ENCODE measurements around the gene NADSYN1.
"Not testable (repeated sequence)": the region's sequence is repeated elsewhere in the genome, so short reads cannot be mapped to it uniquely, and the experiment has no call there.

The NADSYN1 gene

GRCh38 chr11:71418643-71419042 lies 34.4 kb upstream of the NADSYN1 start:
- H3K27ac ChIP-seq, result no peak overlapping the region
- TF ChIP-seq CTCF (conservative IDR thresholded peaks at IDR 0.05), result no peak

GRCh38 chr11:71420455-71421241 lies 32.4 kb upstream of the NADSYN1 start:
- TF ChIP-seq CTCF (conservative IDR thresholded peaks at IDR 0.05), result peak; percentile 80
- H3K27ac ChIP-seq, result no peak overlapping the region

GRCh38 chr11:71421392-71421950 lies 31.5 kb upstream of the NADSYN1 start:
- H3K27ac ChIP-seq, result no peak overlapping the region
- TF ChIP-seq CTCF (conservative IDR thresholded peaks at IDR 0.05), result no peak

GRCh38 chr11:71422318-71422717 lies 30.7 kb upstream of the NADSYN1 start:
- not testable (repeated sequence) for H3K27ac ChIP-seq

- TF ChIP-seq CTCF (conservative IDR thresholded peaks at IDR 0.05), result no peak
- no peak overlapping the region for H3K27ac ChIP-seq
Observed at GRCh38 chr11:71423181-71423790, 29.7 kb upstream of the NADSYN1 start.

GRCh38 chr11:71425409-71425808 lies 27.6 kb upstream of the NADSYN1 start:
- H3K27ac ChIP-seq, result no peak overlapping the region
- no peak for TF ChIP-seq CTCF (conservative IDR thresholded peaks at IDR 0.05)

- TF ChIP-seq CTCF (conservative IDR thresholded peaks at IDR 0.05), result no peak
- no peak overlapping the region for H3K27ac ChIP-seq
Observed at GRCh38 chr11:71425860-71426259, 27.1 kb upstream of the NADSYN1 start.

GRCh38 chr11:71426413-71426812 lies 26.6 kb upstream of the NADSYN1 start:
- no peak for TF ChIP-seq CTCF (conservative IDR thresholded peaks at IDR 0.05)
- H3K27ac ChIP-seq, result no peak overlapping the region
